Suprapubic skin (tissue), 4 donors: ENCODE data around the gene B4GALT5. TPM values are rescaled to one million over a fixed set of nuclear protein-coding genes. Genes with fewer than 3 reads are reported as not detected.

Source experiments
- DNase-seq, 2 donors: peaks; one replicate each; pipeline ENCODE4 v3.0.0-alpha.2; 2019; ENCODE audit warnings: low spot score in 2 of 2
- H3K27ac ChIP-seq: fragments of 200-600 bp; sonication (generic); one replicate; pipeline ENCODE4 v1.5.1; 2019
- H3K27me3 ChIP-seq: fragments of 200-600 bp; sonication (generic); one replicate; pipeline ENCODE4 v1.5.1; 2019
- H3K36me3 ChIP-seq: fragments of 200-600 bp; sonication (generic); one replicate; pipeline ENCODE4 v1.5.1; 2019
- H3K4me1 ChIP-seq: fragments of 200-600 bp; sonication (generic); one replicate; pipeline ENCODE4 v1.5.1; 2019
- H3K4me3 ChIP-seq: fragments of 200-600 bp; sonication (generic); one replicate; pipeline ENCODE4 v1.5.1; 2019; ENCODE audit warnings: mild to moderate bottlenecking
- H3K9me3 ChIP-seq: fragments of 200-600 bp; sonication (generic); one replicate; pipeline ENCODE4 v1.5.1; 2019
- EP300 ChIP-seq: sonication (generic); formaldehyde crosslinking; IDR thresholded peaks from one replicate; pipeline ENCODE4 v1.6.1; 2017; ENCODE audit warnings: antibody characterized with exemption
- POLR2A ChIP-seq, 2 donors: fragments of 450-650 bp; IDR thresholded peaks; one replicate each; pipeline ENCODE4 v1.6.1; 2017; ENCODE audit warnings: antibody characterized with exemption in 2 of 2, mild to moderate bottlenecking in 2 of 2, moderate library complexity in 2 of 2
- POLR2AphosphoS5 ChIP-seq, 3 donors: sonication (generic); formaldehyde crosslinking; IDR thresholded peaks; one replicate each; pipeline ENCODE4 v1.6.1; 2017; ENCODE audit warnings: antibody characterized with exemption in 3 of 3
- WGBS: methylation state at CpG from one replicate; pipeline ENCODE4 v1.1.5; 2018; 5-methylcytosine and 5-hydroxymethylcytosine counted together
- total RNA-seq, 4 donors: library from RNA; depleted of rRNA; stranded (reverse); fragments of >200 nt; gene quantifications; one replicate each; pipeline ENCODE4 v1.1.0, GENCODE V29; 2016
- TF ChIP-seq, protein P1 (sequence below), 2 donors: fragments of 200-600 bp in 1 of 2; fragments of 450-650 bp in 1 of 2; sonication (generic) in 1 of 2; IDR thresholded peaks; one replicate each; pipeline ENCODE4 v1.5.1; 2016 to 2019; ENCODE audit warnings: antibody characterized with exemption in 2 of 2, mild to moderate bottlenecking in 1 of 2, moderate library complexity in 1 of 2

B4GALT5 gene
- total RNA-seq, 4 donors from 2014 or later: 8.8 to 12.7 (median 10.1) TPM

DNA sequence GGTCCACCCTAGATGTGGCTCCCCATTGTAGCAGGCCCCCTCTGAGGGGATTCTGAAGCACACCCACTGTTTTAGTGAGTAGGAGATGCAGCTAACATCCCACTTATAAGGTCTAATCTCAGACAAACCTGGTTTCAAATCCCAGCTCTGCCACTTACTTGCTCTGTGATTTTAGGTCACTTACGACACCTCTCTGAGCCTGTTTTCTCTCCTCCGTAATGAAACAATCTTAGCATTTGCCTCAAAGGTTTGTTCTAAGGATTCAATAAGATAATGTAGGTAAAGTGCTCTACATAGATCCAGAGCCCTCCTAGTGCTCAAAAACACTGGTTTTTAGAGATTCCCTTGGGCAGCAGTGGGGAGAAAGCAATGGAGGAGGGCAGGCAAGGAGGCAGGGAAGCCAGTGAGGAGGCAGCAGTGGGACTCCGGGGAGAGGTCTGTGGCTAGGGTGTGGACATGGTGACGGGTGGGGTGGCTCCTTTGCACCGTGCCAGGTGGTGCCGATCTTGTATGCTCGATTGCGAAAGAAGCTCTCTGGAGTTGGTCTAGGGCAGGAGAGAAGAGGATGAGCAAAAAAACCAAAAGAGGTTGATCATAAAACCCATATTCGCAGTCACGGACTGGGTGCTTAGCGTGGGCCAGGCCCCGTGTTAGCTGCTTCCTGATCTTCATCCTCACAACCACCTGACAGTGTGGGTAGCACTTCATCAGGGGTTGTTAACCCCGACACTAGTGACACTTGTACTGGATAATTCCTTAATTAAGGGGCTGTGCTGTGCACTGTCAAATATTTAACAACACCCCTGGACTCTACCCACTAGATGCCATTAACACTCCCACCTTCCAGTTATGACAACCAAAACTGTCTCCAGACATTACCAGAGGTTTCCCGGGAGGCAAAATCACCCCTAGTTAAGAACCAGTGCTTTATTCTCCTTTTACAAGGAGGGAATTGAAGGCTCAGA is 129.0 kb downstream of the B4GALT5 start:
- TF ChIP-seq POLR2AphosphoS5 (IDR thresholded peaks at IDR 0.05) (no peak), POLR2A (IDR thresholded peaks at IDR 0.05) (no peak), EP300 (no peak)
- TF ChIP-seq, protein P1, sequence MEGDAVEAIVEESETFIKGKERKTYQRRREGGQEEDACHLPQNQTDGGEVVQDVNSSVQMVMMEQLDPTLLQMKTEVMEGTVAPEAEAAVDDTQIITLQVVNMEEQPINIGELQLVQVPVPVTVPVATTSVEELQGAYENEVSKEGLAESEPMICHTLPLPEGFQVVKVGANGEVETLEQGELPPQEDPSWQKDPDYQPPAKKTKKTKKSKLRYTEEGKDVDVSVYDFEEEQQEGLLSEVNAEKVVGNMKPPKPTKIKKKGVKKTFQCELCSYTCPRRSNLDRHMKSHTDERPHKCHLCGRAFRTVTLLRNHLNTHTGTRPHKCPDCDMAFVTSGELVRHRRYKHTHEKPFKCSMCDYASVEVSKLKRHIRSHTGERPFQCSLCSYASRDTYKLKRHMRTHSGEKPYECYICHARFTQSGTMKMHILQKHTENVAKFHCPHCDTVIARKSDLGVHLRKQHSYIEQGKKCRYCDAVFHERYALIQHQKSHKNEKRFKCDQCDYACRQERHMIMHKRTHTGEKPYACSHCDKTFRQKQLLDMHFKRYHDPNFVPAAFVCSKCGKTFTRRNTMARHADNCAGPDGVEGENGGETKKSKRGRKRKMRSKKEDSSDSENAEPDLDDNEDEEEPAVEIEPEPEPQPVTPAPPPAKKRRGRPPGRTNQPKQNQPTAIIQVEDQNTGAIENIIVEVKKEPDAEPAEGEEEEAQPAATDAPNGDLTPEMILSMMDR (IDR thresholded peaks at IDR 0.05): no peak
- Histone ChIP-seq H3K36me3 (no peaks in the 10 kb centered on the region), H3K4me1 (peaks cover 25% of the 10 kb centered on the region), H3K4me3 (no peak overlapping the region), H3K9me3 (no peaks in the 10 kb centered on the region), H3K27me3 (peaks cover 3% of the 10 kb centered on the region), H3K27ac (peak overlapping the region; percentile 49)
- no peak for DNase-seq
- WGBS: 60% methylated on average over 14 of the region's 14 CpGs

DNA sequence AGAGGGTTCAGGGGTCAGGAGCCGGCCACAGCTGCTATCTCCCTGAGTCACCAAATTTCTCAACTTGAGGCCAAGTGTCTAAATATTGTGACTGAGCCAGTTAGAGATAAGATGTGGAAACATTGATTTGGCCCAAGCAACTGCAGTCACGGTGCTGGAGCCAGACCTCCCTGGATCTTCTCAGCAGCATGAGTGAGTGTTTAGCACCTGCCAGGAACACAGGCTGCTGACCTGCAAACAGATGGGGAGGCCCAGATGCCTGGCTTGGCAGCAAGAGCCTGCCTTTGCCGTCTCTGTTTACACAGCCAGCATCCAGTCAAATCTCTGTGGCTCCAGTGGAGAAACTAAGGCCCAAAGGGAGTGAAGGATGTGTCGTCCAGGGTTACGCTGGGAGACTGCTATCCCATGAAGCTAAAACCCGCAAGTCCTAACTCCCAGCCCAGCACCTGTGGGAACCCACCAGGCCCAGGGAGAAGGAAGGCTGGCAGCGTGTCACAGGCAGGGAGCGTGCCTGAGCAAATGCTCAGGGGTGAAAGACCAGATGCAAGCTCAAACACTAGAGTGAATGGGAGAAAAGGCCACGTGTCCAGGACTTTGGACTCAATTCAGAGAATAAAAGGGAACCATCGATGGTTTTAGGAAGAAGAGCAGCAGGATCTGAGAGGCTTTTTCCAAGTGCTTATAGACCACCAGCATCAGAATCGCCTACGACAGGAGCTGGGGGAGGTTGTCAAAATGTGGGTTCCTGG is 129.8 kb downstream of the B4GALT5 start:
- WGBS: 60% methylated on average over 12 of the region's 12 CpGs
- peaks cover 27% of the 10 kb centered on the region for H3K4me1 ChIP-seq

DNA sequence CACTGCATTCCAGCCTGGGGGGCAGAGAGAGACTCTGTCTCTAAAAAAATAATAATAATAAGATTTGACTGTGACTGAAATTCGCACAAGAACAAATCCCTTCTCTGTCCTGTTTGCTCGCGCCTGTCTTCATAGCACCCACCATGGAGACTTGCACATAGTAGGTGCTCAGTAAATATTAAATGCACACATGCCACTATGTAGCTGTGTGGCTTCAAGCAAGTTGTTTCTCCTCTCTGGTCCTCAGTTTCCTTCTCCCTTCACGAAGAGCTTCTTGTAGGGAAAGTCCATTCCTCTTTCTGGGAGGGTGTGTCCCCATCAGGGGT is 130.4 kb downstream of the B4GALT5 start:
- H3K9me3 ChIP-seq: no peaks in the 10 kb centered on the region
- no peaks in the 10 kb centered on the region for H3K36me3 ChIP-seq
- peak overlapping the region; percentile 20 for H3K27ac ChIP-seq
- H3K4me3 ChIP-seq: no peak overlapping the region
- 81% methylated on average over 4 of the region's 4 CpGs for WGBS
- TF ChIP-seq POLR2A (IDR thresholded peaks at IDR 0.05) (no peak), POLR2AphosphoS5 (IDR thresholded peaks at IDR 0.05) (no peak), EP300 (no peak)
- TF ChIP-seq, protein P1 (IDR thresholded peaks at IDR 0.05): no peak
- DNase-seq: no peak
- peaks cover 3% of the 10 kb centered on the region for H3K27me3 ChIP-seq
- peaks cover 27% of the 10 kb centered on the region for H3K4me1 ChIP-seq

More for the DNA sequence above, 129.8 kb downstream of the B4GALT5 start:
- peaks cover 3% of the 10 kb centered on the region for H3K27me3 ChIP-seq
- H3K27ac ChIP-seq: peak overlapping the region; percentile 49
- H3K4me3 ChIP-seq: no peak overlapping the region
- H3K9me3 ChIP-seq: no peaks in the 10 kb centered on the region
- no peaks in the 10 kb centered on the region for H3K36me3 ChIP-seq
- TF ChIP-seq POLR2AphosphoS5 (IDR thresholded peaks at IDR 0.05) (peak in 1 of 3 donors; percentile 81), EP300 (no peak), POLR2A (IDR thresholded peaks at IDR 0.05) (no peak)
- TF ChIP-seq, protein P1 (IDR thresholded peaks at IDR 0.05): no peak
- no peak for DNase-seq

Other genes with a start within 250 kb of the B4GALT5 start
- 1 to 10 TPM in 3 of 4 donors, under 1 TPM in 1; 0.91 to 4.0 (median 2.3) TPM for gene KCNB1, start 231.2 kb downstream of the B4GALT5 start, total RNA-seq
- gene PTGIS, start 145.7 kb downstream of the B4GALT5 start, total RNA-seq: 10 to 100 TPM in 1 of 4 donors, 1 to 10 TPM in 3; 4.3 to 14.4 (median 7.0) TPM
- 10 to 100 TPM in 2 of 4 donors, 1 to 10 TPM in 2; 5.7 to 15.6 (median 9.2) TPM for gene SLC9A8, start 99.0 kb upstream of the B4GALT5 start, total RNA-seq
- gene SPATA2, start 201.7 kb upstream of the B4GALT5 start, total RNA-seq: 1 to 10 TPM; 7.3 to 9.3 (median 8.7) TPM
- 100 to 1,000 TPM; 134 to 150 (median 138) TPM for gene RNF114, start 222.5 kb upstream of the B4GALT5 start, total RNA-seq